HL-60 (cell line): ENCODE measurements around the gene DCP2.

Experiments used
- POLR2AphosphoS5 ChIP-seq: IDR thresholded peaks from 2 replicates; pipeline ENCODE4 v1.6.1; 2012; ENCODE audit warnings: low read depth
- SPI1 ChIP-seq: IDR thresholded peaks from 2 replicates; pipeline ENCODE4 v1.6.1; 2012; ENCODE audit warnings: low read depth, mild to moderate bottlenecking, borderline replicate concordance
- TF ChIP-seq, protein P1 (sequence below): IDR thresholded peaks from one replicate; pipeline ENCODE4 v1.5.1; 2011; ENCODE audit warnings: low read length, control low read depth, inconsistent platforms; ENCODE audit not compliant: insufficient read depth
- TF ChIP-seq, protein P2 (sequence below): IDR thresholded peaks from 2 replicates; pipeline ENCODE4 v1.6.1; 2012; ENCODE audit warnings: low read depth; ENCODE audit not compliant: insufficient replicate concordance

DNA sequence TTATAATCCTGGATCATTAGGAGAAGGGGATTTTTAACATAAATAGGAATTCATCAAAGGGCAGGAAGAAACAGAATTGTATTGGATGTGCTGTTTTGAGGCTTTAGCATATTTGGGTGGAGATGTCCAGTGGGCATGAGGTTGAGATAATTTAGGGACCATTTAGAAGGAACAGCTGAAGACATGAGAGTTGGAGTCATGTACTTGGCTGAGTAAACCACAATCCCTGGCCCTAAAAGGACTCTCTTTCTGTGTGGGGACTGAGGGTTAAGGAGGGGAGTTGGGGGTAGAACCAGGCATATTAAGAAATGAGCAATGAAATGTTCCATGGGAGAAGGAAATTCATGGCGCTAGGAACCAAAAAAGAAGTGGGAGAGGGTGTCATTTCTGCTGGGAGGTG, 61.5 kb downstream of the DCP2 start:
- TF ChIP-seq, protein P1, sequence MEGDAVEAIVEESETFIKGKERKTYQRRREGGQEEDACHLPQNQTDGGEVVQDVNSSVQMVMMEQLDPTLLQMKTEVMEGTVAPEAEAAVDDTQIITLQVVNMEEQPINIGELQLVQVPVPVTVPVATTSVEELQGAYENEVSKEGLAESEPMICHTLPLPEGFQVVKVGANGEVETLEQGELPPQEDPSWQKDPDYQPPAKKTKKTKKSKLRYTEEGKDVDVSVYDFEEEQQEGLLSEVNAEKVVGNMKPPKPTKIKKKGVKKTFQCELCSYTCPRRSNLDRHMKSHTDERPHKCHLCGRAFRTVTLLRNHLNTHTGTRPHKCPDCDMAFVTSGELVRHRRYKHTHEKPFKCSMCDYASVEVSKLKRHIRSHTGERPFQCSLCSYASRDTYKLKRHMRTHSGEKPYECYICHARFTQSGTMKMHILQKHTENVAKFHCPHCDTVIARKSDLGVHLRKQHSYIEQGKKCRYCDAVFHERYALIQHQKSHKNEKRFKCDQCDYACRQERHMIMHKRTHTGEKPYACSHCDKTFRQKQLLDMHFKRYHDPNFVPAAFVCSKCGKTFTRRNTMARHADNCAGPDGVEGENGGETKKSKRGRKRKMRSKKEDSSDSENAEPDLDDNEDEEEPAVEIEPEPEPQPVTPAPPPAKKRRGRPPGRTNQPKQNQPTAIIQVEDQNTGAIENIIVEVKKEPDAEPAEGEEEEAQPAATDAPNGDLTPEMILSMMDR = no peak
- TF ChIP-seq SPI1 (no peak), POLR2AphosphoS5 (no peak)
- TF ChIP-seq, protein P2, sequence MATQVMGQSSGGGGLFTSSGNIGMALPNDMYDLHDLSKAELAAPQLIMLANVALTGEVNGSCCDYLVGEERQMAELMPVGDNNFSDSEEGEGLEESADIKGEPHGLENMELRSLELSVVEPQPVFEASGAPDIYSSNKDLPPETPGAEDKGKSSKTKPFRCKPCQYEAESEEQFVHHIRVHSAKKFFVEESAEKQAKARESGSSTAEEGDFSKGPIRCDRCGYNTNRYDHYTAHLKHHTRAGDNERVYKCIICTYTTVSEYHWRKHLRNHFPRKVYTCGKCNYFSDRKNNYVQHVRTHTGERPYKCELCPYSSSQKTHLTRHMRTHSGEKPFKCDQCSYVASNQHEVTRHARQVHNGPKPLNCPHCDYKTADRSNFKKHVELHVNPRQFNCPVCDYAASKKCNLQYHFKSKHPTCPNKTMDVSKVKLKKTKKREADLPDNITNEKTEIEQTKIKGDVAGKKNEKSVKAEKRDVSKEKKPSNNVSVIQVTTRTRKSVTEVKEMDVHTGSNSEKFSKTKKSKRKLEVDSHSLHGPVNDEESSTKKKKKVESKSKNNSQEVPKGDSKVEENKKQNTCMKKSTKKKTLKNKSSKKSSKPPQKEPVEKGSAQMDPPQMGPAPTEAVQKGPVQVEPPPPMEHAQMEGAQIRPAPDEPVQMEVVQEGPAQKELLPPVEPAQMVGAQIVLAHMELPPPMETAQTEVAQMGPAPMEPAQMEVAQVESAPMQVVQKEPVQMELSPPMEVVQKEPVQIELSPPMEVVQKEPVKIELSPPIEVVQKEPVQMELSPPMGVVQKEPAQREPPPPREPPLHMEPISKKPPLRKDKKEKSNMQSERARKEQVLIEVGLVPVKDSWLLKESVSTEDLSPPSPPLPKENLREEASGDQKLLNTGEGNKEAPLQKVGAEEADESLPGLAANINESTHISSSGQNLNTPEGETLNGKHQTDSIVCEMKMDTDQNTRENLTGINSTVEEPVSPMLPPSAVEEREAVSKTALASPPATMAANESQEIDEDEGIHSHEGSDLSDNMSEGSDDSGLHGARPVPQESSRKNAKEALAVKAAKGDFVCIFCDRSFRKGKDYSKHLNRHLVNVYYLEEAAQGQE = no peak
